ENCODE results near the gene MIR17HG. TPM values are rescaled to one million over a fixed set of nuclear protein-coding genes. Genes with fewer than 3 reads are reported as not detected.

The MIR17HG gene
- total RNA-seq: 1 to 10 TPM; 2.2 to 8.1 (median 6.1) TPM
- 18.5 TPM for total RNA-seq (2013)

- intact Hi-C loops (cut with micrococcal nuclease): no loop called here
- Histone ChIP-seq H3K27ac (ENCODE audit: low read length) (peak within 1 kb of the TSS; percentile 48), H3K4me3 (ENCODE audit: low read length) (peak within 1 kb of the TSS; percentile 64), H3K36me3 (ENCODE audit: control insufficient read depth, insufficient read depth, low read length) (peaks cover 13% of the 10 kb centered on the region), H3K27me3 (ENCODE audit: control insufficient read depth, insufficient read depth, low read length) (no peaks in the 10 kb centered on the region), H3K4me1 (ENCODE audit: control insufficient read depth, insufficient read depth, low read length) (peaks cover 8% of the 10 kb centered on the region), H3K9me3 (ENCODE audit: control insufficient read depth, insufficient read depth, low read length) (no peaks in the 10 kb centered on the region)
- peaks cover 16% of the 10 kb centered on the region in 2 donors for H3K4me1 Mint-ChIP-seq
- ATAC-seq: peak; percentile 33 to 59 (median 58)
- H3K36me3 Mint-ChIP-seq: no peaks in the 10 kb centered on the region
- H3K9me3 Mint-ChIP-seq: no peaks in the 10 kb centered on the region
- TF ChIP-seq CTCF (IDR thresholded peaks at IDR 0.05): no peak
- peak; percentile 61 to 90 for DNase-seq
- H3K27me3 Mint-ChIP-seq (ENCODE audit: low read depth in 2 of 2): peaks cover 3% of the 10 kb centered on the region in 2 donors
- under 1% methylated on average over 103 of the region's 103 CpGs for WGBS (ENCODE audit: insufficient coverage)
- H3K27ac Mint-ChIP-seq: peak within 1 kb of the TSS; percentile 84 to 95
- peak within 1 kb of the TSS; percentile 99 for H3K4me3 Mint-ChIP-seq
Measured at GRCh38 chr13:91347202-91347995, at the start of gene MIR17HG. MIR17HG (plus strand) TSS chr13:91347687.

GRCh38 chr13:91298060-91298459, 49.4 kb upstream of the MIR17HG start:
- H3K4me1 Mint-ChIP-seq: no peaks in the 10 kb centered on the region
- no peak overlapping the region for H3K4me3 ChIP-seq (ENCODE audit: low read length)
- H3K27me3 ChIP-seq (ENCODE audit: control insufficient read depth, insufficient read depth, low read length): no peaks in the 10 kb centered on the region
- no peak for TF ChIP-seq CTCF (IDR thresholded peaks at IDR 0.05)
- peaks cover 0 to 2% of the 10 kb centered on the region in 2 donors for H3K27me3 Mint-ChIP-seq (ENCODE audit: low read depth in 2 of 2)
- H3K4me1 ChIP-seq (ENCODE audit: control insufficient read depth, insufficient read depth, low read length): no peaks in the 10 kb centered on the region
- H3K9me3 ChIP-seq (ENCODE audit: control insufficient read depth, insufficient read depth, low read length): no peaks in the 10 kb centered on the region
- H3K36me3 Mint-ChIP-seq: no peaks in the 10 kb centered on the region
- intact Hi-C loops (cut with micrococcal nuclease): no loop called here
- no peaks in the 10 kb centered on the region for H3K36me3 ChIP-seq (ENCODE audit: control insufficient read depth, insufficient read depth, low read length)
- no peak overlapping the region for H3K4me3 Mint-ChIP-seq
- ATAC-seq (no peak), DNase-seq (no peak)
- H3K27ac ChIP-seq (ENCODE audit: low read length): no peak overlapping the region
- H3K27ac Mint-ChIP-seq: no peak overlapping the region
- no peaks in the 10 kb centered on the region for H3K9me3 Mint-ChIP-seq
- no CpG with 5 or more reads among the region's 1 CpG for WGBS (ENCODE audit: insufficient coverage)

- Histone ChIP-seq H3K36me3 (ENCODE audit: control insufficient read depth, insufficient read depth, low read length) (no peaks in the 10 kb centered on the region), H3K4me3 (ENCODE audit: low read length) (no peak overlapping the region), H3K27me3 (ENCODE audit: control insufficient read depth, insufficient read depth, low read length) (no peaks in the 10 kb centered on the region), H3K27ac (ENCODE audit: low read length) (no peak overlapping the region), H3K9me3 (ENCODE audit: control insufficient read depth, insufficient read depth, low read length) (no peaks in the 10 kb centered on the region), H3K4me1 (ENCODE audit: control insufficient read depth, insufficient read depth, low read length) (no peaks in the 10 kb centered on the region)
- no peak for TF ChIP-seq CTCF (IDR thresholded peaks at IDR 0.05)
- intact Hi-C loops (cut with micrococcal nuclease): no loop called here
- Mint-ChIP-seq H3K27me3 (ENCODE audit: low read depth in 2 of 2) (peaks cover 0 to 3% of the 10 kb centered on the region in 2 donors), H3K27ac (no peak overlapping the region), H3K36me3 (no peaks in the 10 kb centered on the region), H3K4me3 (no peak overlapping the region), H3K9me3 (no peaks in the 10 kb centered on the region), H3K4me1 (no peaks in the 10 kb centered on the region)
- no CpG with 5 or more reads among the region's 1 CpG for WGBS (ENCODE audit: insufficient coverage)
- ATAC-seq (no peak), DNase-seq (no peak)
Measured at GRCh38 chr13:91302111-91302510, 45.4 kb upstream of the MIR17HG start.

Data from natural killer cell (primary cell).